Neural crest cell (in vitro differentiated cells): ENCODE data around the gene PHACTR1. TPM values are rescaled to one million over a fixed set of nuclear protein-coding genes. Genes with fewer than 3 reads are reported as not detected.
"Not testable (repeated sequence)": the region's sequence is repeated elsewhere in the genome, so short reads cannot be mapped to it uniquely, and the experiment has no call there.

Experiments used
- DNase-seq: peaks from one replicate; pipeline ENCODE4 v3.0.0; 2021; ENCODE audit warnings: low read depth, mixed read lengths, low spot score
- H3K27ac Mint-ChIP-seq: one replicate; pipeline ENCODE4 v1.8.0; 2021; ENCODE audit warnings: mild to moderate bottlenecking, mixed read lengths; ENCODE audit not compliant: unreplicated experiment
- H3K27me3 Mint-ChIP-seq: 2 replicates; pipeline ENCODE4 v1.8.0; 2021; ENCODE audit warnings: low read depth, mild to moderate bottlenecking, mixed read lengths
- H3K36me3 Mint-ChIP-seq: 2 replicates; pipeline ENCODE4 v1.8.0; 2021; ENCODE audit warnings: low read depth, mild to moderate bottlenecking, mixed read lengths
- H3K4me1 Mint-ChIP-seq: 2 replicates; pipeline ENCODE4 v1.8.0; 2021; ENCODE audit warnings: mixed read lengths
- H3K4me3 Mint-ChIP-seq: one replicate; pipeline ENCODE4 v1.8.0; 2021; ENCODE audit warnings: mild to moderate bottlenecking, mixed read lengths
- H3K9me3 Mint-ChIP-seq: 2 replicates; pipeline ENCODE4 v1.8.0; 2021; ENCODE audit warnings: mixed read lengths
- CTCF ChIP-seq: fragments of 200-600 bp; sonication (generic); conservative IDR thresholded peaks from 2 replicates; pipeline ENCODE4 v1.5.0; 2021; ENCODE audit warnings: antibody characterized with exemption, mild to moderate bottlenecking
- total RNA-seq: library from RNA; stranded (reverse); gene quantifications from 2 replicates; pipeline ENCODE4 v1.2.1, GENCODE V29; 2021

Gene PHACTR1
- total RNA-seq, 1 donor from 2014 or later: 10.4 TPM

- Mint-ChIP-seq H3K4me3 (no peak overlapping the region), H3K27ac (no peak overlapping the region), H3K4me1 (no peaks in the 10 kb centered on the region), H3K36me3 (no peaks in the 10 kb centered on the region), H3K27me3 (peaks cover 4% of the 10 kb centered on the region), H3K9me3 (peaks cover 2% of the 10 kb centered on the region)
- DNase-seq: no peak
- TF ChIP-seq CTCF: no peak
Measured at GRCh38 chr6:13124131-13124530, 407.6 kb downstream of the PHACTR1 start.

GRCh38 chr6:13125841-13126240 lies 409.3 kb downstream of the PHACTR1 start:
- H3K4me1 Mint-ChIP-seq: no peaks in the 10 kb centered on the region
- DNase-seq: no peak
- H3K27me3 Mint-ChIP-seq: peaks cover 7% of the 10 kb centered on the region
- H3K4me3 Mint-ChIP-seq: no peak overlapping the region
- no peak for TF ChIP-seq CTCF
- H3K36me3 Mint-ChIP-seq: no peaks in the 10 kb centered on the region
- H3K27ac Mint-ChIP-seq: no peak overlapping the region
- H3K9me3 Mint-ChIP-seq: peaks cover 5% of the 10 kb centered on the region

- Mint-ChIP-seq H3K27me3 (peaks cover 4% of the 10 kb centered on the region), H3K4me3 (no peak overlapping the region), H3K9me3 (peaks cover 3% of the 10 kb centered on the region), H3K27ac (no peak overlapping the region), H3K36me3 (no peaks in the 10 kb centered on the region), H3K4me1 (no peaks in the 10 kb centered on the region)
- DNase-seq: no peak
- TF ChIP-seq CTCF: no peak
Measured at GRCh38 chr6:13131935-13132661, 415.5 kb downstream of the PHACTR1 start.

- DNase-seq, H3K27me3 Mint-ChIP-seq, H3K4me3 Mint-ChIP-seq, H3K4me1 Mint-ChIP-seq, H3K36me3 Mint-ChIP-seq, H3K9me3 Mint-ChIP-seq, H3K27ac Mint-ChIP-seq: not testable (repeated sequence)
Measured at GRCh38 chr6:13133894-13134293, 417.3 kb downstream of the PHACTR1 start.

- H3K27me3 Mint-ChIP-seq: peaks cover under 1% of the 10 kb centered on the region
- DNase-seq: no peak
- TF ChIP-seq CTCF: no peak
- H3K4me3 Mint-ChIP-seq: no peak overlapping the region
- H3K4me1 Mint-ChIP-seq: peaks cover 16% of the 10 kb centered on the region
- no peak overlapping the region for H3K27ac Mint-ChIP-seq
- no peaks in the 10 kb centered on the region for H3K36me3 Mint-ChIP-seq
- peaks cover 2% of the 10 kb centered on the region for H3K9me3 Mint-ChIP-seq
Measured at GRCh38 chr6:13135152-13135551, 418.6 kb downstream of the PHACTR1 start.

GRCh38 chr6:13139119-13139518 lies 422.6 kb downstream of the PHACTR1 start:
- TF ChIP-seq CTCF: no peak
- no peak for DNase-seq
- H3K27ac Mint-ChIP-seq: no peak overlapping the region
- H3K4me3 Mint-ChIP-seq: no peak overlapping the region
- H3K4me1 Mint-ChIP-seq: peaks cover 26% of the 10 kb centered on the region
- H3K27me3 Mint-ChIP-seq: no peaks in the 10 kb centered on the region
- H3K9me3 Mint-ChIP-seq: peaks cover 2% of the 10 kb centered on the region
- H3K36me3 Mint-ChIP-seq: no peaks in the 10 kb centered on the region
